ENCODE measurements around the gene FBXO38. TPM values are rescaled to one million over a fixed set of nuclear protein-coding genes. Genes with fewer than 3 reads are reported as not detected.

Gene FBXO38
- total RNA-seq, 2 experiments from 2014 or later, result 38.0 to 39.6 TPM

DNA sequence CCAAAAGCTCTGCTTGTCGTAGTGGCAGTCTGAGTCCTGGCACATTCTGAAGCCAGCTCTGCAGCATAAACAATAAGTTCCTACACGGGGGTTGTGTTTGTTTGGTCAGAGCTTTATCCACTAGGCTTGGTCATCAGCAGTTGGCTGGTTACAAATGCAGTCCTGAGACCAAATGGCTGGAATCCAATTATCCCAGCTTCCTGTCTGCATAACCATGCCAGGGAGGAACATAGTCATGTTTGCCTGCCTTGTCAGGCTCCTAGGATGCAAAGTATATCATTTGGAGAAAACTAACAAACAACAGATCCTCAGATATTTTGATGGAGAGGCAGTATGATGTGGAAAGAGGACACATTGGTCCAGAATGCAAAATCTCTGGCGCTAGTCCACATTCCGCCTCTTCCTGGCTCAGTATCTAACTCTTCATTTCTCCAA is 85.8 kb downstream of the FBXO38 start:
- Mint-ChIP-seq H3K36me3 (ENCODE audit: low read depth) (no peaks in the 10 kb centered on the region), H3K27ac (no peak overlapping the region), H3K4me3 (no peak overlapping the region), H3K4me1 (ENCODE audit: low read depth) (no peaks in the 10 kb centered on the region), H3K27me3 (no peaks in the 10 kb centered on the region), H3K9me3 (no peaks in the 10 kb centered on the region)
- ATAC-seq (no peak), DNase-seq (no peak)
- TF ChIP-seq CTCF (IDR thresholded peaks at IDR 0.05), result no peak
- POLR2A ChIA-PET, result no interaction called here
- CTCF ChIA-PET, result interaction anchor here (1.2 to 2.7 kb wide), 5 partner anchors 11 to 264 kb away, joined by 3 to 15 read pairs (median 8); no protein-coding TSS in a partner anchor
- intact Hi-C loops (cut with micrococcal nuclease), result no loop called here

DNA sequence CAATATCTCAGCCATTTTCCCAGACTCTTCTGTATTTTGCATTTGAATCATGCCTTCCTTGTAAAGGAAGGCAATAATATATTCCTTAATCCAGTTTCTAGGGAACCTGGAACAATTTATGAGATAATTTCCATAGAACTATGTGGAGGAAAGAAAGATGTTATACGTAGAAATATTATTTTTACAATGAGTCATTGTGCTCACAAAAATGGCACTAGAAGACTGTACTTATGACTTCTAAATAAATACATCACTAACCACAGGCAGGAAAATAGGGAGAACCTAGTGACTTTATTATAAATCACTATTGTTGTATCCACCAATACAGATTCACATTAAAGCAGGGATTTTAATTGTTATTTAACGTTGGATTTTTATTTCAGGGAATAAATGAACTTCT is 87.6 kb downstream of the FBXO38 start:
- no peak for ATAC-seq
- Mint-ChIP-seq H3K9me3 (no peaks in the 10 kb centered on the region), H3K27ac (no peak overlapping the region), H3K27me3 (peaks cover 2% of the 10 kb centered on the region), H3K36me3 (ENCODE audit: low read depth) (no peaks in the 10 kb centered on the region), H3K4me3 (no peak overlapping the region), H3K4me1 (ENCODE audit: low read depth) (no peaks in the 10 kb centered on the region)
- ChIA-PET POLR2A (no interaction called here), CTCF (interaction anchor here (2.5 to 2.7 kb wide), 3 partner anchors 12 to 27 kb away, joined by 8 to 15 read pairs (median 10); no protein-coding TSS in a partner anchor)
- TF ChIP-seq CTCF (IDR thresholded peaks at IDR 0.05), result no peak
- DNase-seq, result no peak
- intact Hi-C loops (cut with micrococcal nuclease), result no loop called here

DNA sequence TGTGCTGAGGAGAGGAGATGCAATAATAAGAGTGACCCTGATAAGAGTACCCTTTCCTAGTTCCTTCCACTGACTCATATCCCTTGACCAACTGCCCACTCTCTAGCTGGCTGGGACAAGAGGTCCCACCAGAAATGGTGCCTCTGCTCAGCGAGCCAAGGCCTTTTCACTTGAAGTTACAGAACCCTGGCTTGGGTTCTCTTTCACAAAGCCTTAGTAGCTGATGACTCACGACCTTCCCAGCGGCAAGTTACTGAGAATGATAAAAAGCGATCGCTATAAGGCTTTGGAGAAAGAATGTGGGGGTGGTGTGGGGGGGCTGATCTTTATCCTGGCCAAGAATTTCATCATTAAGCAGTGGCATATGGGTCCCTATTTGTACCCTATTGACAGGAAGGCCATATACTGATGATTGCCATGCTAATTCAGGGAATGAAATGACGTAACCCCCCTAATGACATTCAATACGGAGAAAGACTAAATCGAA is 90.3 kb downstream of the FBXO38 start:
- DNase-seq (no peak), ATAC-seq (no peak)
- CTCF ChIA-PET, result no interaction called here
- H3K36me3 Mint-ChIP-seq (ENCODE audit: low read depth), result no peaks in the 10 kb centered on the region
- no peaks in the 10 kb centered on the region for H3K4me1 Mint-ChIP-seq (ENCODE audit: low read depth)
- no peak overlapping the region for H3K4me3 Mint-ChIP-seq
- intact Hi-C loops (cut with micrococcal nuclease), result no loop called here
- no peak for TF ChIP-seq CTCF (IDR thresholded peaks at IDR 0.05)
- POLR2A ChIA-PET, result no interaction called here
- H3K9me3 Mint-ChIP-seq, result no peaks in the 10 kb centered on the region
- H3K27ac Mint-ChIP-seq, result no peak overlapping the region
- peaks cover 12% of the 10 kb centered on the region for H3K27me3 Mint-ChIP-seq

- POLR2A ChIA-PET, result no interaction called here
- H3K4me3 Mint-ChIP-seq, result no peak overlapping the region
- ATAC-seq (no peak), DNase-seq (no peak)
- CTCF ChIA-PET, result interaction anchor here (0.9 to 1.2 kb wide), 2 partner anchors 33 to 559 kb away, joined by 3 to 5 read pairs; no protein-coding TSS in a partner anchor
- H3K27ac Mint-ChIP-seq, result no peak overlapping the region
- no peaks in the 10 kb centered on the region for H3K36me3 Mint-ChIP-seq (ENCODE audit: low read depth)
- intact Hi-C loops (cut with micrococcal nuclease), result no loop called here
- H3K27me3 Mint-ChIP-seq, result peaks cover 12% of the 10 kb centered on the region
- no peaks in the 10 kb centered on the region for H3K9me3 Mint-ChIP-seq
- TF ChIP-seq CTCF (IDR thresholded peaks at IDR 0.05), result no peak
- H3K4me1 Mint-ChIP-seq (ENCODE audit: low read depth), result no peaks in the 10 kb centered on the region
These were observed 92.5 kb downstream of the FBXO38 start for GRCh38 chr5:148476302-148476701.

DNA sequence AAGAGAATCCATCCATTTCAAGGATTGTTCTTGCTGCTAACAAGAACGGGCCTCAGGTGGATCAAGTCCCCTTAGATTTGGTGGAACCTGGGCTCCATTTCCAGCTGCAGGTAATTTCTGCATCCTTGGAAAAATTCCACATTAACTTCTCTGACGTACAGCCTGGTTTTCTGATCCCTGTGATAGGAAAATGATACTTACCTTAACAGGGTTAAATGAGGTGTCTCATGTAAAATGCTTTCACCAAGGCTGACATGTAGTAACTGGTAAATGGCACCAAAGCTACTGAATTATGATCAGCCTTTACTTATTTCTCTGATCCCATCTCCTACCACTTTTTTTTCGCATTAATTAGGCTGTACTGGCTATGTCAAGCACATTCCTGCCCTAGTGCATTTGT is 93.7 kb downstream of the FBXO38 start:
- ChIA-PET CTCF (interaction anchor here (1.1 to 1.2 kb wide), 2 partner anchors 19 to 557 kb away, joined by 3 read pairs; no protein-coding TSS in a partner anchor), POLR2A (no interaction called here)
- Mint-ChIP-seq H3K4me3 (no peak overlapping the region), H3K36me3 (ENCODE audit: low read depth) (no peaks in the 10 kb centered on the region), H3K4me1 (ENCODE audit: low read depth) (no peaks in the 10 kb centered on the region), H3K27me3 (peaks cover 17% of the 10 kb centered on the region), H3K27ac (no peak overlapping the region), H3K9me3 (no peaks in the 10 kb centered on the region)
- intact Hi-C loops (cut with micrococcal nuclease), result no loop called here
- no peak for TF ChIP-seq CTCF (IDR thresholded peaks at IDR 0.05)
- ATAC-seq (no peak), DNase-seq (no peak)

All from activated CD8-positive, alpha-beta T cell treated with anti-CD3 and anti-CD28 coated beads for 36 hours (primary cell).